K562 treated with DMSO at 1 percent for 12 hours (cell line): ENCODE data around the gene PRAMEF25. TPM values are rescaled to one million over a fixed set of nuclear protein-coding genes. Genes with fewer than 3 reads are reported as not detected.

Source experiments
- total RNA-seq: library from RNA; unstranded; fragments of 300-600 nt; gene quantifications from 2 replicates; pipeline ENCODE4 v1.2.3, GENCODE V29; 2022; ENCODE audit not compliant: insufficient read depth

The PRAMEF25 gene
- total RNA-seq, result not detected in 2 replicates

DNA sequence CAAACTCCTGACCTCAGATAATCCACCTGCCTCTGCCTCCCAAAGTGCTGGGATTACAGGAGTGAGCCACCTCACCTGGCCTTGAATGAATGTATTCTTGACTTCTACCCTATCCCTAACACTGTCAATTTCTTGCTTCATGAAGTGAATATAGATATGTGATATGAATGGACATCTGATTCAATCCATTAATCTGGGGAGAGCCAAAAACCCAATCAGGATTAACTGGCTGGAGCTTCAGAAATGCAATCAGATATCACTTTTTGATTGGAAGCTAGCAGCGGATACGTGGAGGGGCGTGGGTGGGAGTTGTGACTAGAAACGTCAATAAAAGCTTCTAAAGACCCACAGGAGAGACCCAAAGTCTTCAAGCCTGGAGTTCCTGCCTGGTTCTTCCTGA, at the start of gene PRAMEF25:
PRAMEF25 (plus strand) TSS at position 301 of the 400 bp plus-strand sequence. CDS start 2,920 bp downstream, outside the sequence.

DNA sequence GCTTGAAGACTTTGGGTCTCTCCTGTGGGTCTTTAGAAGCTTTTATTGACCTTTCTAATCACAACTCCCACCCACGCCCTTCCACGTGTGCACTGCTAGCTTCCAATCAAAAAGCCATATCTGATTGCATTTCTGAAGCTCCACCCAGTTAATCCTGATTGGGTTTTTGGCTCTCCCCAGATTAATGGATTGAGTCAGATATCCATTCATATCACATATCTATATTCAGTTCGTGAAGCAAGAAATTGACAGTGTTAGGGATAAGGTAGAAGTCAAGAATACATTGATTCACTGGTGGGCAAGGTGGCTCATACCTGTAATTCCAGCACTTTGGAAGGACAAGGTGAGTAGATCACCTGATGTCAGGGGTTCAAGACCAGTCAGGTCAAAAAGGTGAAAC, 14.1 kb upstream of the PRAMEF25 start, which contains the start of gene PRAMEF27:
PRAMEF27 (minus strand) TSS at position 101 of the 400 bp plus-strand sequence. CDS start 2,916 bp downstream, outside the sequence.

DNA sequence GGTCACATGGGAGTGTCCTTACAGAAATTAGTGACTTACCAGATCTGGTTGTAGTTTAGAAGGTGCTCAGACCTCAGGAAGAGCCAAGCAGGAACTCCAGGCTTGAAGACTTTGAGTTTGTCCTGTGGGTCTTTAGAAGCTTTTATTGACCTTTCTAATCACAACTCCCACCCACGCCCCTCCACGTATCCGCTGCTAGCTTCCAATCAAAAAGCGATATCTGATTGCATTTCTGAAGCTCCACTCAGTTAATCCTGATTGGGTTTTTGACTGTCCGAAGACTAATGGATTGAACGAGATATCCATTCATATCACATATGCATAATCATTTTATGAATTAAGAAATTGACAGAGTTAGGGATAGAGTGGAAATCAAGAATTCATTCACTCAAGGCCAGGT, 46.2 kb downstream of the PRAMEF25 start, which contains the start of gene HNRNPCL2:
HNRNPCL2 (minus strand) TSS at position 101 of the 400 bp plus-strand sequence. CDS start 454 bp downstream, outside the sequence.

Other genes with a start within 250 kb of the PRAMEF25 start
- gene PRAMEF11, start 239.4 kb upstream of the PRAMEF25 start, total RNA-seq, result not detected in 2 replicates
- not detected in 2 replicates for gene HNRNPCL1, start 222.1 kb upstream of the PRAMEF25 start, total RNA-seq
- gene PRAMEF2, start 213.7 kb upstream of the PRAMEF25 start, total RNA-seq, result not detected in 2 replicates
- gene PRAMEF4, start 184.6 kb upstream of the PRAMEF25 start, total RNA-seq, result not detected in 2 replicates
- not detected in 2 replicates for gene PRAMEF10, start 172.5 kb upstream of the PRAMEF25 start, total RNA-seq
- not detected in 2 replicates for gene PRAMEF7, start 154.2 kb upstream of the PRAMEF25 start, total RNA-seq
- not detected in 2 replicates for gene PRAMEF6, start 123.2 kb upstream of the PRAMEF25 start, total RNA-seq
- gene PRAMEF27, start 14.2 kb upstream of the PRAMEF25 start, total RNA-seq, result not detected in 2 replicates
- not detected in 2 replicates for gene HNRNPCL3, start 10.0 kb upstream of the PRAMEF25 start, total RNA-seq
- not detected in 2 replicates for gene HNRNPCL2, start 46.1 kb downstream of the PRAMEF25 start, total RNA-seq
- not detected in 2 replicates for gene PRAMEF26, start 85.2 kb downstream of the PRAMEF25 start, total RNA-seq
- gene HNRNPCL4, start 94.9 kb downstream of the PRAMEF25 start, total RNA-seq, result not detected in 2 replicates
- gene PRAMEF9, start 101.1 kb downstream of the PRAMEF25 start, total RNA-seq, result not detected in 2 replicates
- not detected in 2 replicates for gene PRAMEF13, start 130.6 kb downstream of the PRAMEF25 start, total RNA-seq
- gene PRAMEF18, start 155.4 kb downstream of the PRAMEF25 start, total RNA-seq, result not detected in 2 replicates
- gene PRAMEF5, start 183.4 kb downstream of the PRAMEF25 start, total RNA-seq, result not detected in 2 replicates
- gene PRAMEF8, start 214.4 kb downstream of the PRAMEF25 start, total RNA-seq, result not detected in 2 replicates
- gene PRAMEF33, start 232.8 kb downstream of the PRAMEF25 start, total RNA-seq, result not detected in 2 replicates
- not detected in 2 replicates for gene PRAMEF15, start 244.8 kb downstream of the PRAMEF25 start, total RNA-seq